Omental fat pad (tissue), 4 donors: ENCODE results near the gene CHI3L1. TPM values are rescaled to one million over a fixed set of nuclear protein-coding genes. Genes with fewer than 3 reads are reported as not detected.

Source experiments
- ATAC-seq: fragments of 150-250 bp; one replicate; pipeline ENCODE4 v1.9.1; 2016; ENCODE audit warnings: mild to moderate bottlenecking, moderate library complexity; ENCODE audit not compliant: low FRiP score
- DNase-seq: peaks from one replicate; pipeline ENCODE4 v3.0.0-alpha.2; 2019; ENCODE audit warnings: low spot score
- CTCF ChIP-seq, 3 donors: fragments of 450-650 bp; IDR thresholded peaks; one replicate each; pipeline ENCODE4 v1.5.1; 2016 to 2017; ENCODE audit warnings: antibody characterized with exemption in 3 of 3, mild to moderate bottlenecking in 3 of 3, moderate library complexity in 2 of 3
- total RNA-seq, 4 donors: library from RNA; depleted of rRNA; stranded (reverse); fragments of >200 nt; gene quantifications; one replicate each; pipeline ENCODE4 v1.1.0, GENCODE V29; 2016

Gene CHI3L1
- total RNA-seq, 4 donors from 2014 or later = 0.47 to 338 (median 124) TPM

GRCh38 chr1:203199816-203200571, 13.5 kb upstream of the CHI3L1 start:
- no peak for TF ChIP-seq CTCF (IDR thresholded peaks at IDR 0.05)
- DNase-seq (no peak), ATAC-seq (peak; percentile 82)

- no peak for ATAC-seq
- DNase-seq = no peak
- TF ChIP-seq CTCF (IDR thresholded peaks at IDR 0.05) = no peak
These were observed 12.9 kb upstream of the CHI3L1 start for GRCh38 chr1:203199481-203199815.

GRCh38 chr1:203199002-203199401, 12.5 kb upstream of the CHI3L1 start:
- no peak for TF ChIP-seq CTCF (IDR thresholded peaks at IDR 0.05)
- peak; percentile 18 for DNase-seq
- no peak for ATAC-seq

GRCh38 chr1:203197625-203198024, 11.1 kb upstream of the CHI3L1 start:
- no peak for TF ChIP-seq CTCF (IDR thresholded peaks at IDR 0.05)
- DNase-seq (peak; percentile 22), ATAC-seq (peak; percentile 22)

- DNase-seq = peak; percentile 14
- ATAC-seq = no peak
- TF ChIP-seq CTCF (IDR thresholded peaks at IDR 0.05) = no peak
These were observed 9.9 kb upstream of the CHI3L1 start for GRCh38 chr1:203196371-203196770.

GRCh38 chr1:203190949-203191348, 4.4 kb upstream of the CHI3L1 start:
- ATAC-seq (no peak), DNase-seq (no peak)
- no peak for TF ChIP-seq CTCF (IDR thresholded peaks at IDR 0.05)

GRCh38 chr1:203189951-203190352, 3.4 kb upstream of the CHI3L1 start:
- ATAC-seq (no peak), DNase-seq (no peak)
- no peak for TF ChIP-seq CTCF (IDR thresholded peaks at IDR 0.05)
